T-helper 2 cell treated with Interferon-gamma antibody and Interleukin-4, amounts not matched to agents 5 μg/mL and 100 μg/mL, for 36 hours (primary cell): ENCODE data around the gene FBXW7.

Experiments
- DNase-seq: peaks from one replicate; pipeline ENCODE4 v3.0.0; 2021; ENCODE audit warnings: low spot score
- H3K27ac Mint-ChIP-seq: one replicate; pipeline ENCODE4 v1.8.0; 2021; ENCODE audit warnings: mild to moderate bottlenecking, mixed read lengths
- H3K27me3 Mint-ChIP-seq: one replicate; pipeline ENCODE4 v1.8.0; 2021; ENCODE audit warnings: low read depth, mixed read lengths
- H3K36me3 Mint-ChIP-seq: one replicate; pipeline ENCODE4 v1.8.0; 2021; ENCODE audit warnings: low read depth, mixed read lengths
- H3K4me1 Mint-ChIP-seq: one replicate; pipeline ENCODE4 v1.8.0; 2021; ENCODE audit warnings: low read depth, mixed read lengths
- H3K4me3 Mint-ChIP-seq: one replicate; pipeline ENCODE4 v1.8.0; 2022; ENCODE audit warnings: mild to moderate bottlenecking, moderate library complexity, mixed read lengths
- H3K9me3 Mint-ChIP-seq: one replicate; pipeline ENCODE4 v1.8.0; 2021; ENCODE audit warnings: mixed read lengths

Gene FBXW7

DNA sequence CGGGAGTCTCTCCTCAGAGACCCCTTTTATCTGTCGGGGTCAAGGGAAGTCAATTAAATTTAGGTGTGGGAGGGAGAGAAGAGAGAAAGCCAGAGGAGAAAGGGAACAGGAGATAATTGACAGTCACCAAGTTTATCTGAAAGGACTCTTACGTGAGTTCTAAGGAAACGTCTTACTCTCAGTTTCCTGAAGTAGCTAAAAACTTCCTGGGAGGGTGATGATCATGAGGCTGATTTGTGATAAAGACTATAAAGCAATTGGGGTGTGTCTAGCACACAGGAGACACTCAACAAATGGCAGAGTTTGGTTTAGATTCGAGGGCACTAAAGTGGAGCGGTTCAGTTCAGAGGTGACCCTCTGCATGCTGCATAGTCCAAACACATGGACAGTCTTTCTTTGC lies 254.1 kb downstream of the FBXW7 start:
- no peak for DNase-seq
- H3K27ac Mint-ChIP-seq = peak overlapping the region; percentile 70
- H3K9me3 Mint-ChIP-seq = peaks cover 14% of the 10 kb centered on the region
- peaks cover 4% of the 10 kb centered on the region for H3K36me3 Mint-ChIP-seq
- H3K4me1 Mint-ChIP-seq = peaks cover 20% of the 10 kb centered on the region
- no peaks in the 10 kb centered on the region for H3K27me3 Mint-ChIP-seq
- peak overlapping the region; percentile 39 for H3K4me3 Mint-ChIP-seq

DNA sequence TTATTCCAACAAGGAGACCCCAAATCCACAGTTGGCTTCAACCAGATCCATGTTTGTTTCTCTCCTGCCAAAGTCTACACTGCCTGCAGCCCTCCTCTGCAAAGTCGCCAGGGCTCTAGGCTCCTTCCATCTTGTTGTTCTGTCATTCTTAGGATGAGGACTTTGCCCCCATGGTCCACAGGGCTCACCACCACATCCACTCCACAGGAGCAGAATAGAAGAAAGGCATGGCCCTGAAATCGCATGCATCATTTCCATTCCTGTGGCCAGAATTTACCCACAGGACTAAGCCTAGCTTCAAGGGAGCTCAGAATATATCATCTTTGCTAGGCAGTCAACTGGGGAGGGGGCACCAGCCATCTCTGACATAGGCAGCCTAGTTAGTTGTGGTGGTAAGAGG lies 254.7 kb downstream of the FBXW7 start:
- peaks cover 14% of the 10 kb centered on the region for H3K9me3 Mint-ChIP-seq
- H3K27ac Mint-ChIP-seq = peak overlapping the region; percentile 70
- peaks cover 20% of the 10 kb centered on the region for H3K4me1 Mint-ChIP-seq
- H3K27me3 Mint-ChIP-seq = peaks cover 2% of the 10 kb centered on the region
- peaks cover 4% of the 10 kb centered on the region for H3K36me3 Mint-ChIP-seq
- no peak for DNase-seq
- H3K4me3 Mint-ChIP-seq = peak overlapping the region; percentile 39

DNA sequence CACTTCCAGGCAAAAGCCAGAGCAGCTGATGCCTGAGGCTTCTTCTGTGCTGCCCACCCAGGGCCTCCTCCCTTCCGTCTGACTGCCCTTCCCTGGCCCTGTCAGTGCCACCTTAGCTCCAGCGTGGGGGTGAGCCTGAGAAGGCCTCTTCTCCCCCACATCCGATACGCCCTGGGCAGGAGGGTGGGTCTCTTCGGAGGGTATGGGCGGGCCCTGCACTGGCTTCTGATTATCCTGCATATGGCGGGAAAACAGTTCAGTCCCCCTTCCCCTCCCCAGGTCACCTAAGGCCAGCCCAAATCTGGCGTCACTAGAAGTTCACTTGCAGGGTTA lies 256.7 kb downstream of the FBXW7 start:
- H3K27me3 Mint-ChIP-seq = peaks cover 2% of the 10 kb centered on the region
- H3K36me3 Mint-ChIP-seq = peaks cover 4% of the 10 kb centered on the region
- peaks cover 11% of the 10 kb centered on the region for H3K9me3 Mint-ChIP-seq
- H3K4me1 Mint-ChIP-seq = peaks cover 20% of the 10 kb centered on the region
- no peak for DNase-seq
- H3K27ac Mint-ChIP-seq = no peak overlapping the region
- no peak overlapping the region for H3K4me3 Mint-ChIP-seq

DNA sequence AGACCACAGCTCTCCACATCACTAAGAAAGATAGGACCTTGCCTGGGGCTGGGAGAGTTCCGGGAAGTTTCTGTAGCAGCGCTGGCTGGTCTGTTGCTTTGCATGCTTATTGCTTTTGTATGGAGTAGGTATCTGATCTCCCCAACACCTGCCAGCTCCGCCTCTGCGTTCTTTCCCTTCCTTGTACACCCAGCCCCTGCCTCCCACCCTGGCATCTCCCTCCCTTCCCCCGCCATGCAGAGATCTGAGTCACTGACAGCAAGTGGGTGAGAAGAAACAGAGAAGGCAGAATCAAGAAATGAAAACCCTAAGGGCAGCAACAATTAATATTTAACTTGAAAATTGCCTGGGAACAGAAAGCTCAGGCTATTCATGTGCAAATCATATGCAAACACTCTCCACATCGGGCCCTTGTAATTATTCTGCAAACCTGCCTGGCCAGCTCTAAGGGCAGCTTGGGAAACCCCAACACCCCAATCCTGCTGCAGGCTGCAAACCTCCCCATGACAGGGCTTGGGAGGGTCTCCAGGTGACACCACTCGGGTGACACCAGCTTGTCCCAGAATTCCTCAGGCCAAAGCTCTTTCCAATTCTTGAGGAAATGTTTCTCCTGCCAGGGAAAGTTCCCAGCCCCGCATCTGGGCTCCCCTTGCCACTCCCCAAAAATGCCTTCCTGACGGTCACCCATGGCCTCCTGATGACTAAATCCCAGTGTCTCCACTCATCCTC lies 257.2 kb downstream of the FBXW7 start:
- H3K36me3 Mint-ChIP-seq = peaks cover 4% of the 10 kb centered on the region
- H3K9me3 Mint-ChIP-seq = peaks cover 6% of the 10 kb centered on the region
- H3K4me3 Mint-ChIP-seq = no peak overlapping the region
- H3K4me1 Mint-ChIP-seq = peaks cover 20% of the 10 kb centered on the region
- H3K27ac Mint-ChIP-seq = no peak overlapping the region
- DNase-seq = no peak
- H3K27me3 Mint-ChIP-seq = peaks cover 2% of the 10 kb centered on the region

DNA sequence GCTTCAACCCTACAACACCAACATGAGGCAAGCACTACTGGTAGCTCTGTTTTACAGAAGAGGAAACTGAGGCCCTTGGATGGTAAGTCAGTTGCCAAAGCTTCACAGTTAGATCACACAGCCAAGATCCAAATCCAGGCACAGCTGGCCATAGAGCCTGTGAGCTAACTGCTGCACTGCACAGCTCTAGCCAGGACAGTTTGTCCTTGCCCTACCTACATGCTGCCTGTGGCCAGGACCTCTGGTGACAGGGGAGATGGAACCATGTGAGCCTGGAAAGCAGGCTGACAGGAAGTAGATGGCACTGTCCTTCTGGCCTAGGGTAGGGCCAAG lies 257.8 kb downstream of the FBXW7 start:
- H3K36me3 Mint-ChIP-seq = no peaks in the 10 kb centered on the region
- no peak for DNase-seq
- H3K9me3 Mint-ChIP-seq = peaks cover 3% of the 10 kb centered on the region
- no peak overlapping the region for H3K27ac Mint-ChIP-seq
- H3K27me3 Mint-ChIP-seq = peaks cover 2% of the 10 kb centered on the region
- no peak overlapping the region for H3K4me3 Mint-ChIP-seq
- H3K4me1 Mint-ChIP-seq = peaks cover 18% of the 10 kb centered on the region

DNA sequence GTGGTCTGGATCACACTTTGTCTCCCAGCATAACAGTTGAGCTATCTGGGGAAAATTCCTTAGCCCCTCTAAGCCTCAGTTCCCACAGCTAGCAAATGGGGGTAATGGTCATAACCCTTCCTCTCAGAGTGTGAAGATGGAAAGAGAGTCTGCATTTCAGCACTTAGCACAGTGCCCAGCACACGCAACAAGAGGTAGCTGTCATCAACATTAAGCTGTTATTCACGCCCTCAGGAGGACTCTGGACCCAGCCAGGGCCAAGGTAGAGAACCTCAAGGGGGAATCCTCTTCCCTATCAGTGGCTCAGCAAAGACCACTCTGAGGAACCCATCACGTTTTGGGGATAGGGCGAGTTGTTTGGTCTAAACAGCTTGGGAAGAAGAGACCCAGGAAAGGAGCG lies 258.6 kb downstream of the FBXW7 start:
- Mint-ChIP-seq H3K27ac (no peak overlapping the region), H3K4me1 (peaks cover 17% of the 10 kb centered on the region), H3K9me3 (no peaks in the 10 kb centered on the region), H3K36me3 (no peaks in the 10 kb centered on the region), H3K27me3 (peaks cover 2% of the 10 kb centered on the region), H3K4me3 (no peak overlapping the region)
- DNase-seq = no peak

DNA sequence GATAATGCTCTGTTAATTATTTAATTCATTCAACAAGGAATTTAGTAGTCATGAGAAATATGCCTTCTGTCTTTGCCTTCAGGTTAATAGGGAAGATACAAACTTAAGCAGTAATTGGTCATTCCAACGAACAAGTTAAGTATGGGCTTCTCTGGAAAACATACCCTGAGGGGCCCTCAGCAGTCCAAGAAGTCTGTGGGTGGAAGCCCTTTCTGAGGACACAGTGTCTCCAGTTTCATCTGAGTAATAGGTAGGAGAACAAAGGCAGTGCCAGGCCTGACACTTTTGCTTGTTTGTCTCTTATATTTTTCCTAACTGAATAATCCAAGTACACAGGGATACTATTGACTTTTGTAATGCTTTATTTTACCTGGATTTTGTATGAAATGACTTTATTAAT lies 262.5 kb downstream of the FBXW7 start:
- no peak for DNase-seq
- Mint-ChIP-seq H3K4me1 (no peaks in the 10 kb centered on the region), H3K27ac (no peak overlapping the region), H3K27me3 (peaks cover 2% of the 10 kb centered on the region), H3K9me3 (no peaks in the 10 kb centered on the region), H3K36me3 (no peaks in the 10 kb centered on the region), H3K4me3 (no peak overlapping the region)
